Sigmoid colon (tissue), 7 donors: Measurements from ENCODE around the gene VPS26A. TPM values are rescaled to one million over a fixed set of nuclear protein-coding genes. Genes with fewer than 3 reads are reported as not detected.

Experiments used
- DNase-seq: peaks from one replicate; pipeline ENCODE4 v3.0.0-alpha.2; 2019
- H3K27ac ChIP-seq, 4 donors: fragments of 200-600 bp; sonication (generic); one replicate each; pipeline ENCODE4 v1.5.1; 2016 to 2019; ENCODE audit warnings: mild to moderate bottlenecking in 1 of 4
- H3K27me3 ChIP-seq, 3 donors: fragments of 200-600 bp; sonication (generic); one replicate each; pipeline ENCODE4 v1.5.1; 2019; ENCODE audit warnings: mild to moderate bottlenecking in 1 of 3
- H3K36me3 ChIP-seq, 4 donors: fragments of 200-600 bp; sonication (generic); one replicate each; pipeline ENCODE4 v1.5.1; 2016 to 2019
- H3K4me1 ChIP-seq, 4 donors: fragments of 200-600 bp; sonication (generic); one replicate each; pipeline ENCODE4 v1.5.1; 2017 to 2019
- H3K4me3 ChIP-seq, 4 donors: fragments of 200-600 bp; sonication (generic); one replicate each; pipeline ENCODE4 v1.5.1; 2017 to 2019; ENCODE audit warnings: mild to moderate bottlenecking in 2 of 4, moderate library complexity in 1 of 4
- H3K9me3 ChIP-seq, 4 donors: fragments of 200-600 bp in 3 of 4; sonication (generic) in 3 of 4; one replicate each; pipeline versions ENCODE4 v1.5.1 to v1.6.1; 2013 to 2019
- EP300 ChIP-seq, 4 donors: sonication (generic); formaldehyde crosslinking; IDR thresholded peaks; one replicate each; pipeline ENCODE4 v1.6.1; 2017; ENCODE audit warnings: antibody characterized with exemption in 4 of 4
- POLR2A ChIP-seq, 2 donors: fragments of 450-650 bp; IDR thresholded peaks; one replicate each; pipeline ENCODE4 v1.6.1; 2016; ENCODE audit warnings: antibody characterized with exemption in 2 of 2, mild to moderate bottlenecking in 2 of 2, moderate library complexity in 2 of 2
- POLR2AphosphoS5 ChIP-seq, 4 donors: sonication (generic); formaldehyde crosslinking; IDR thresholded peaks; one replicate each; pipeline ENCODE4 v1.6.1; 2017; ENCODE audit warnings: antibody characterized with exemption in 4 of 4
- WGBS, 2 donors: extraction: QIAGEN DNeasy Blood & Tissue Kit; methylation state at CpG; one replicate each; pipeline ENCODE4 v1.1.7; 2013; 5-methylcytosine and 5-hydroxymethylcytosine counted together
- intact Hi-C: fragments of 100-400 bp; cut with DNase I; formaldehyde crosslinking; loops from one replicate; pipeline ENCODE4 v1.15.1; 2023
- polyA plus RNA-seq, 3 donors: library from polyadenylated mRNA; stranded (reverse); fragments of 200-250 nt; gene quantifications; one replicate each; pipeline ENCODE4 v1.2.3, GENCODE V29; 2013
- total RNA-seq, 4 donors: library from RNA; depleted of rRNA; stranded (reverse); fragments of >200 nt; gene quantifications; one replicate each; pipeline ENCODE4 v1.1.0, GENCODE V29; 2016
- TF ChIP-seq, protein P1 (sequence below), 4 experiments: fragments of 450-650 bp in 3 of 4; fragments of 200-600 bp in 1 of 4; IDR thresholded peaks; one replicate each; pipeline ENCODE4 v1.5.1; 2016 to 2019; ENCODE audit warnings: antibody characterized with exemption in 4 of 4, mild to moderate bottlenecking in 3 of 4, moderate library complexity in 2 of 4
- donor health status: healthy with polysubstance abuse.
- donor health status: Bipolar disorder and iron deficiency.
- donor health status: healthy.

Gene VPS26A
- total and polyA plus RNA-seq, 7 donors = 35.7 to 73.1 (median 51.1) TPM

DNA sequence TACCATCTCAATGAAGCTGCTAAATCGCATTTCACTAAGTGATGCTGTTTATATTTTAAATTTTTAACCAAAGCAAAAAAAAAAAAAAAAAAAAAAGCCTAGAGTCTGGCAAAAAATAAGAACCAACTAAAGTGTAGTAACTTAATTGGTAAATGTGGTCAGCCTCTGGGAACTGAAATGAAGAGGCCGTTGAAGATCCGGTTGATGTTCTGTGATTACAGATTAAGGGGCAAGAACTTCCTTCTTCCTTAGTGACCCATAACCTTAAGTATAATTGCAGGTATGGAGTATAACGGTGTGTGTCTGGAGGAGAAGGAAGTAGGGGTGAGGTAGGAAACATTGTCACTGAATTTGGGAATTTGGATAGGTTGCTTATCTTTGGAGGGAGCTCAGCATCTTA, 43.8 kb upstream of the VPS26A start:
- Histone ChIP-seq H3K4me1 (no peaks in the 10 kb centered on the region), H3K27ac (no peak overlapping the region), H3K27me3 (no peaks in the 10 kb centered on the region), H3K4me3 (no peak overlapping the region), H3K36me3 (no peaks in the 10 kb centered on the region), H3K9me3 (no peaks in the 10 kb centered on the region)
- TF ChIP-seq, protein P1, sequence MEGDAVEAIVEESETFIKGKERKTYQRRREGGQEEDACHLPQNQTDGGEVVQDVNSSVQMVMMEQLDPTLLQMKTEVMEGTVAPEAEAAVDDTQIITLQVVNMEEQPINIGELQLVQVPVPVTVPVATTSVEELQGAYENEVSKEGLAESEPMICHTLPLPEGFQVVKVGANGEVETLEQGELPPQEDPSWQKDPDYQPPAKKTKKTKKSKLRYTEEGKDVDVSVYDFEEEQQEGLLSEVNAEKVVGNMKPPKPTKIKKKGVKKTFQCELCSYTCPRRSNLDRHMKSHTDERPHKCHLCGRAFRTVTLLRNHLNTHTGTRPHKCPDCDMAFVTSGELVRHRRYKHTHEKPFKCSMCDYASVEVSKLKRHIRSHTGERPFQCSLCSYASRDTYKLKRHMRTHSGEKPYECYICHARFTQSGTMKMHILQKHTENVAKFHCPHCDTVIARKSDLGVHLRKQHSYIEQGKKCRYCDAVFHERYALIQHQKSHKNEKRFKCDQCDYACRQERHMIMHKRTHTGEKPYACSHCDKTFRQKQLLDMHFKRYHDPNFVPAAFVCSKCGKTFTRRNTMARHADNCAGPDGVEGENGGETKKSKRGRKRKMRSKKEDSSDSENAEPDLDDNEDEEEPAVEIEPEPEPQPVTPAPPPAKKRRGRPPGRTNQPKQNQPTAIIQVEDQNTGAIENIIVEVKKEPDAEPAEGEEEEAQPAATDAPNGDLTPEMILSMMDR (IDR thresholded peaks at IDR 0.05) = no peak
- TF ChIP-seq POLR2A (IDR thresholded peaks at IDR 0.05) (no peak), EP300 (IDR thresholded peaks at IDR 0.05) (no peak), POLR2AphosphoS5 (IDR thresholded peaks at IDR 0.05) (no peak)
- intact Hi-C loops = no loop called here
- DNase-seq = no peak
- 53 to 65% methylated on average over 4 of the region's 4 CpGs for WGBS, 2 donors

DNA sequence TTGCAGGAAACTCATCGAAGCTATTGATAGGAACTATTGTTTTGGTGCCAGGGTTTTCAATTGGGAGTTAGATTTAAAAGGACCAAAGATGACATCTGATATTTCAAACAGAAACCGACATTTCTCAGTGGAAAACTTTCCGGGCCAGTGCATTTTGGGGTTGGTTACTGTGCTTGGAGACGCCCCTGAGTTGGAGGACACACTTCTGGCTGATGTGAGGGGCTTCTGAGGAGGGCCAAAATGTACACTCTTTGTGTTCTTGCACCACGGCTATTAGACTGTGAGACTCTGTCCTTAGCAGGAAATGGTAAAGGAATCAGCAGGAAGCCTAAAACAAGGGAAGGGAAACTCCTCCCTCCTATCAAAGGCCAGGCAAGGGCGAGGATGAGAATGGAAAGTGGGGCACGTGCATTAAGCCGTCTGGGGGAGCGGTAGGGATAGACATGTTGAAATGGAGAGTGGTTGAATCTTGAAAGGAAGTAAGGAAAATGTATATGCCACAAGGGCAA, 37.9 kb upstream of the VPS26A start:
- Histone ChIP-seq H3K27me3 (no peaks in the 10 kb centered on the region), H3K4me1 (no peaks in the 10 kb centered on the region), H3K4me3 (peak overlapping the region in 1 of 4 donors; percentile 10), H3K27ac (peak overlapping the region; percentile 22 to 79 (median 67)), H3K9me3 (no peaks in the 10 kb centered on the region), H3K36me3 (no peaks in the 10 kb centered on the region)
- TF ChIP-seq POLR2AphosphoS5 (IDR thresholded peaks at IDR 0.05) (peak in 2 of 4 donors; percentile 44 to 72), EP300 (IDR thresholded peaks at IDR 0.05) (no peak)
- TF ChIP-seq, protein P1 (IDR thresholded peaks at IDR 0.05) = no peak
- intact Hi-C loops = no loop called here
- 57 to 59% methylated on average over 9 of the region's 9 CpGs for WGBS, 2 donors
- no peak for DNase-seq

DNA sequence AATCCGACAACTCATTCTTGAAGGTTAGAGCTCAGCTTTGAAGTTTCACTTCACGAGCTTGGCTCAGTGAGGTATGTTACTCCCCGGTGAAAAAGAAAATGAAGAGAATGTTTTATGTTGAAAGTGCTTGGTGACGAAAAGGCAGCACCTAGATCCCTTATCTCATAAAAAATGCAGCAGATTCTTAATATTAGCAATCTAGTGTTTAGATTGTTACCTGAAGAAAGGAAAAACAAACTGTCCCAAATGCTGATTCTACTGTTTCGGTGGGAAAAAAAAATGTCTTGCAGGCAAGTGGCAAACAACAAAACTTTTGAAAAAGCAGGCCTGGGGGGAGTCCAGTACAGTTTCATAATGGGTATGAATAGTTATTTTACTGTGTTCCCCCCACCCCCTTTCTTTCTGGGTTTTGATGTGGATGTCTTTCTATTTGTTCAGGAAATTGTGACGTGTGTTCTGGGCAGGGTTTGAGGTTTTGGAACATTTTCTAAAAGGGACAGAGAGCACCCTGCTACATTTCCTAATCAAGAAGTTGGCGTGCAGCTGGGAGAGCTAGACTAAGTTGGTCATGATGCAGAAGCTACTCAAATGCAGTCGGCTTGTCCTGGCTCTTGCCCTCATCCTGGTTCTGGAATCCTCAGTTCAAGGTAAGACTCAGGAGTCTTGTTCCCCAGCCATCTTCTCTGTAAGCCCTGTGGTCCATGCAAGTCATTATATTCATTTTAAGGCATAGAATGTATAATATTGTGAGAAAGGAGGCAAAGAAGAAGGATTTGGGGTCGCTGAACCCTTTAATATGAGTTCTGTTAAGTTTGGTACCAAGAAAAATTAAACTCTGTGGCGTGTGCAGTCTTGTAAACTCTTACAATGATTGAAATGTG, 36.1 kb upstream of the VPS26A start, which contains the start of gene SRGN:
SRGN (plus strand) TSS at position 514 of the 881 bp plus-strand sequence; CDS start at position 569, 55 bp downstream.
- H3K27me3 ChIP-seq = no peaks in the 10 kb centered on the region
- WGBS, 2 donors = 33 to 58% methylated on average over 10 of the region's 10 CpGs
- intact Hi-C loops = no loop called here

DNA sequence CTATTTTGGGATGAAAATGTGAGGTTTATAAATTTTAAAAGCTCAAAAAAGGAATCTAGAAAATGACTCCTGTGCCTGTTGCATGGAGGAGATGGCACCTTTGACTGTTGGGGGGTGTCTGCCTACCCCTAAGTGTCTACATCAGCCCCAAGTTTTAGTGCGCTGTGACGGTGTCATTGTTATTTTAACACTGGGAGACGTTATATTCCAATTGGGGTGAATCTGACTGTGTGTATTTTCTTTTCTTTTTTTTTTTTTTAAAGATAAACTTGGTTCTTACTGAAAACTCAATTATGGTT, 35.6 kb upstream of the VPS26A start:
- no peak for TF ChIP-seq POLR2A (IDR thresholded peaks at IDR 0.05)
- TF ChIP-seq EP300 (IDR thresholded peaks at IDR 0.05) = no peak
- TF ChIP-seq, protein P1 (IDR thresholded peaks at IDR 0.05) = no peak
- TF ChIP-seq POLR2AphosphoS5 (IDR thresholded peaks at IDR 0.05) = no peak
- 41 to 74% methylated on average over 3 of the region's 3 CpGs for whole genome bisulfite sequencing, 2 donors

More for the DNA sequence above, 36.1 kb upstream of the VPS26A start, which contains the start of gene SRGN:
- no peaks in the 10 kb centered on the region for H3K9me3 ChIP-seq
- TF ChIP-seq, protein P1 (IDR thresholded peaks at IDR 0.05) = no peak
- TF ChIP-seq POLR2A (IDR thresholded peaks at IDR 0.05) (peak; percentile 58 to 64), POLR2AphosphoS5 (IDR thresholded peaks at IDR 0.05) (peak; percentile 76 to 96 (median 92)), EP300 (IDR thresholded peaks at IDR 0.05) (peak; percentile 22 to 74 (median 58))
- DNase-seq = peak; percentile 86
- H3K27ac ChIP-seq = peak within 1 kb of the TSS; percentile 61 to 79 (median 70)
- peak within 1 kb of the TSS; percentile 15 to 39 (median 22) for H3K4me3 ChIP-seq
- H3K4me1 ChIP-seq = no peaks in the 10 kb centered on the region
- no peaks in the 10 kb centered on the region for H3K36me3 ChIP-seq

More for the DNA sequence above, 35.6 kb upstream of the VPS26A start:
- no peak for DNase-seq
- Histone ChIP-seq H3K27ac (peak overlapping the region; percentile 61 to 79 (median 70)), H3K36me3 (no peaks in the 10 kb centered on the region), H3K4me1 (no peaks in the 10 kb centered on the region), H3K9me3 (no peaks in the 10 kb centered on the region), H3K27me3 (no peaks in the 10 kb centered on the region), H3K4me3 (peak overlapping the region; percentile 15 to 39 (median 22))
- intact Hi-C loops = no loop called here
